IMR-90 (cell line): ENCODE measurements around the gene PHF20.

Source experiments
- BHLHE40 ChIP-seq: fragments of 150-350 bp; IDR thresholded peaks from 2 replicates; pipeline ENCODE4 v1.6.1; 2016; ENCODE audit warnings: mild to moderate bottlenecking, low read depth, low read length
- CEBPB ChIP-seq: IDR thresholded peaks from 2 replicates; pipeline ENCODE4 v1.6.1; 2012; ENCODE audit warnings: low read depth, low read length, improper control_type of control experiment
- CTCF ChIP-seq: conservative IDR thresholded peaks from 2 replicates; pipeline ENCODE4 v1.5.1; 2012; ENCODE audit warnings: mild to moderate bottlenecking, low read depth, low read length, improper control_type of control experiment
- MAFK ChIP-seq: IDR thresholded peaks from 2 replicates; pipeline ENCODE4 v1.6.1; 2012; ENCODE audit warnings: low read depth, low read length, improper control_type of control experiment
- POLR2A ChIP-seq: IDR thresholded peaks from 2 replicates; pipeline ENCODE4 v1.6.1; 2012; ENCODE audit warnings: mild to moderate bottlenecking, low read depth, low read length
- USF2 ChIP-seq: fragments of 150-350 bp; IDR thresholded peaks from 2 replicates; pipeline ENCODE4 v1.6.1; 2017; ENCODE audit warnings: mild to moderate bottlenecking, antibody characterized with exemption, low read length, low read depth

- TF ChIP-seq POLR2A (no peak), USF2 (no peak), CEBPB (no peak), CTCF (no peak), MAFK (no peak), BHLHE40 (no peak)
Observed at GRCh38 chr20:35988910-35989463, 217.2 kb downstream of the PHF20 start.
